Measurements from ENCODE around the gene VAMP4. TPM values are rescaled to one million over a fixed set of nuclear protein-coding genes. Genes with fewer than 3 reads are reported as not detected.

Gene VAMP4
- total and polyA plus RNA-seq, 4 donors = 6.6 to 20.9 (median 10.6) TPM

DNA sequence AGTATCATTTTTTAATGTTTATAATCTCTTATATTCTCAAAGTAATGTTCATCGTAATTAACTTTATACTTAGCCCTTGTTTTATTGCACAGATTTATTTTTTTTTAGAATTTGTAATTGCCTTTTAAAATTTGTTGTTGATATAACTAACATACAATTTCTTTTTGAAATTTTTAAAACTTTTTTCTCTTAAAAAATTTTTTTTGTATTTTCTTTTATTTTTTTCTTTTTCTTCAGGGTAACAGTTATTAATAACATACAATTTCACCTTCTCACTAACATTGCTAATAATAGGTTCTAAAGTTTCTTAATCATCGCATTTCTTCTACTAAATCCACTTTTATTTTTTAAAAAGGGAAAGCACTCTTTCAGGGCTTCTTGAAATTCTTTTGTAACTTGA lies 11.3 kb upstream of the VAMP4 start:
- DNase-seq (no peak), ATAC-seq (ENCODE audit: insufficient read depth, low FRiP score) (no peak)
- H3K4me3 ChIP-seq = no peak overlapping the region
- no peaks in the 10 kb centered on the region for H3K9me3 ChIP-seq (ENCODE audit: control insufficient read depth in 4 of 4, insufficient read depth in 3 of 4, low read length in 3 of 4)
- no peaks in the 10 kb centered on the region for H3K27me3 ChIP-seq (ENCODE audit: control insufficient read depth in 3 of 3, insufficient read depth in 3 of 3, low read length in 2 of 3)
- H3K36me3 ChIP-seq (ENCODE audit: control insufficient read depth in 4 of 4, insufficient read depth in 4 of 4, low read length in 4 of 4) = no peaks in the 10 kb centered on the region
- H3K4me1 ChIP-seq (ENCODE audit: control insufficient read depth in 5 of 5, insufficient read depth in 5 of 5, low read length in 5 of 5) = peaks cover 0 to 7% (median 0%) of the 10 kb centered on the region in 5 donors
- no peak overlapping the region for H3K9ac ChIP-seq (ENCODE audit: insufficient read depth in 1 of 2, low read length in 2 of 2)
- H3K27ac ChIP-seq (ENCODE audit: low read depth in 1 of 2, low read length in 1 of 2) = no peak overlapping the region
- 99% methylated on average over 2 of the region's 2 CpGs for WGBS, 2 donors
- TF ChIP-seq, protein P1, sequence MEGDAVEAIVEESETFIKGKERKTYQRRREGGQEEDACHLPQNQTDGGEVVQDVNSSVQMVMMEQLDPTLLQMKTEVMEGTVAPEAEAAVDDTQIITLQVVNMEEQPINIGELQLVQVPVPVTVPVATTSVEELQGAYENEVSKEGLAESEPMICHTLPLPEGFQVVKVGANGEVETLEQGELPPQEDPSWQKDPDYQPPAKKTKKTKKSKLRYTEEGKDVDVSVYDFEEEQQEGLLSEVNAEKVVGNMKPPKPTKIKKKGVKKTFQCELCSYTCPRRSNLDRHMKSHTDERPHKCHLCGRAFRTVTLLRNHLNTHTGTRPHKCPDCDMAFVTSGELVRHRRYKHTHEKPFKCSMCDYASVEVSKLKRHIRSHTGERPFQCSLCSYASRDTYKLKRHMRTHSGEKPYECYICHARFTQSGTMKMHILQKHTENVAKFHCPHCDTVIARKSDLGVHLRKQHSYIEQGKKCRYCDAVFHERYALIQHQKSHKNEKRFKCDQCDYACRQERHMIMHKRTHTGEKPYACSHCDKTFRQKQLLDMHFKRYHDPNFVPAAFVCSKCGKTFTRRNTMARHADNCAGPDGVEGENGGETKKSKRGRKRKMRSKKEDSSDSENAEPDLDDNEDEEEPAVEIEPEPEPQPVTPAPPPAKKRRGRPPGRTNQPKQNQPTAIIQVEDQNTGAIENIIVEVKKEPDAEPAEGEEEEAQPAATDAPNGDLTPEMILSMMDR (IDR thresholded peaks at IDR 0.05; ENCODE audit: control extremely low read depth, extremely low read depth) = no peak

DNA sequence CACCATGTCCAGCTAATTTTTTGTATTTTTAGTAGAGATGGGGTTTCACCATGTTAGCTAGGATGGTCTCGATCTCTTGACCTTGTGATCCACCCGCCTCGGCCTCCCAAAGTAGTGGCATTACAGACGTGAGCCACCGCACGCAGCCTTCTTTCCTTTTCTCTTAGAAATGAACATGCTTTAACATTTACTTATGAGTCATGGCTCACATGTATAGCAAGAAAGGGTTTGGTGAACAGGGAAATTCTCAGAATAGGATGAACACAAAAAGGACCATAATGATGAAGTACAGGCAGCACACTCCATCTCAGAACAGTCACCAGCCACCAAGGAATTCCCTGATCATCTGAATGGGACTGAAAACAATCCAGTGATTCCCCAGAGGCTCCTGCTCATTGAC lies 9.4 kb upstream of the VAMP4 start:
- Histone ChIP-seq H3K9ac (ENCODE audit: insufficient read depth in 1 of 2, low read length in 2 of 2) (no peak overlapping the region), H3K27ac (ENCODE audit: low read depth in 1 of 2, low read length in 1 of 2) (no peak overlapping the region), H3K9me3 (ENCODE audit: control insufficient read depth in 4 of 4, insufficient read depth in 3 of 4, low read length in 3 of 4) (no peaks in the 10 kb centered on the region), H3K4me1 (ENCODE audit: control insufficient read depth in 5 of 5, insufficient read depth in 5 of 5, low read length in 5 of 5) (peaks cover 0 to 7% (median 0%) of the 10 kb centered on the region in 5 donors), H3K27me3 (ENCODE audit: control insufficient read depth in 3 of 3, insufficient read depth in 3 of 3, low read length in 2 of 3) (no peaks in the 10 kb centered on the region), H3K36me3 (ENCODE audit: control insufficient read depth in 4 of 4, insufficient read depth in 4 of 4, low read length in 4 of 4) (no peaks in the 10 kb centered on the region), H3K4me3 (no peak overlapping the region)
- DNase-seq (no peak), ATAC-seq (ENCODE audit: insufficient read depth, low FRiP score) (no peak)
- TF ChIP-seq, protein P1 (IDR thresholded peaks at IDR 0.05; ENCODE audit: control extremely low read depth, extremely low read depth) = no peak
- 96 to 98% methylated on average over 6 of the region's 6 CpGs for WGBS, 2 donors

DNA sequence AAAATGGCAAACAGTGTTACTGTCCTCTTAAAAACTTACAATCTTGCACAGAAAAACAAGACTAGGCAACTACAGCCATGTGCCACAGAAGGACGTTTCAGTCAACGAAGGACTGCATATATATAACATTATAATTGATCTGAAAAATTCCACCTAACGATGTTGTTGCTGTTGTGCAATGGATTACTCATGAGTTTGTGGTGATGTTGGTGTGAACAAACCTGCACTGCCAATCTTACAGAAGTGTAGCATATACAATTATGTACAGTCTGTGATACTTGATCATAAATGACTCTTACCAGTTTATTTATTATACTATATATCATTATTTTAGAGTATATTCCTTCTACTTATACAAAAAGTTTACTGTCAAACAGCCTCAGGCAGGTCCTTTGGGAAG lies 6.8 kb upstream of the VAMP4 start:
- 65 to 75% methylated on average over 3 of the region's 3 CpGs for WGBS, 2 donors
- ATAC-seq (ENCODE audit: insufficient read depth, low FRiP score) = no peak
- H3K27ac ChIP-seq (ENCODE audit: low read depth in 1 of 2, low read length in 1 of 2) = no peak overlapping the region
- no peaks in the 10 kb centered on the region for H3K9me3 ChIP-seq (ENCODE audit: control insufficient read depth in 4 of 4, insufficient read depth in 3 of 4, low read length in 3 of 4)
- no peaks in the 10 kb centered on the region for H3K27me3 ChIP-seq (ENCODE audit: control insufficient read depth in 3 of 3, insufficient read depth in 3 of 3, low read length in 2 of 3)
- no peak overlapping the region for H3K4me3 ChIP-seq
- H3K36me3 ChIP-seq (ENCODE audit: control insufficient read depth in 4 of 4, insufficient read depth in 4 of 4, low read length in 4 of 4) = no peaks in the 10 kb centered on the region
- H3K4me1 ChIP-seq (ENCODE audit: control insufficient read depth in 5 of 5, insufficient read depth in 5 of 5, low read length in 5 of 5) = peaks cover 0 to 3% (median under 1%) of the 10 kb centered on the region in 5 donors
- no peak overlapping the region for H3K9ac ChIP-seq (ENCODE audit: insufficient read depth in 1 of 2, low read length in 2 of 2)
- TF ChIP-seq, protein P1 (IDR thresholded peaks at IDR 0.05; ENCODE audit: control extremely low read depth, extremely low read depth) = no peak
- DNase-seq = no peak

DNA sequence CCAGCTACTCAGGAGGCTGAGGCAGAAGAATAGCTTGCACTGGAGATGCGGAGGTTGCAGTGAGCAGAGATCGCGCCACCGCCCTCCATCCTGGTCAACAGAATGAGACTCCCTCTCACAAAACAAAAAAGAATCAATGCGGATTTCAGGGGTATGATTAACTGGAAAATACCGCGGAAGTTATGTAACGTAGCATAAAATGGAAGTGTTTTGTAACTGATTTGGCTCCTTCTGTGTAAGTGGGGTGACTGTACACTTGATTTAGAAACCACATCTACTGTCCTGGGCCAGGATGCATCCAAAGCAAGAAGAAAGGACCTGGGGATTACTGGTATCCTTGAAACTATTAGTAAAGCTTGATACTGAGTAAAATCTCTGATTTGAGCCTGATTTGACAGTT lies 3.1 kb upstream of the VAMP4 start:
- DNase-seq (no peak), ATAC-seq (ENCODE audit: insufficient read depth, low FRiP score) (no peak)
- H3K9me3 ChIP-seq (ENCODE audit: control insufficient read depth in 4 of 4, insufficient read depth in 3 of 4, low read length in 3 of 4) = no peaks in the 10 kb centered on the region
- no peak overlapping the region for H3K9ac ChIP-seq (ENCODE audit: insufficient read depth in 1 of 2, low read length in 2 of 2)
- TF ChIP-seq, protein P1 (IDR thresholded peaks at IDR 0.05; ENCODE audit: control extremely low read depth, extremely low read depth) = no peak
- no peaks in the 10 kb centered on the region for H3K36me3 ChIP-seq (ENCODE audit: control insufficient read depth in 4 of 4, insufficient read depth in 4 of 4, low read length in 4 of 4)
- no peak overlapping the region for H3K27ac ChIP-seq (ENCODE audit: low read depth in 1 of 2, low read length in 1 of 2)
- H3K4me1 ChIP-seq (ENCODE audit: control insufficient read depth in 5 of 5, insufficient read depth in 5 of 5, low read length in 5 of 5) = peaks cover 1 to 16% (median 7%) of the 10 kb centered on the region in 5 donors
- no peak overlapping the region for H3K4me3 ChIP-seq
- H3K27me3 ChIP-seq (ENCODE audit: control insufficient read depth in 3 of 3, insufficient read depth in 3 of 3, low read length in 2 of 3) = no peaks in the 10 kb centered on the region
- WGBS, 2 donors = 71 to 90% methylated on average over 8 of the region's 8 CpGs
